GM12878 (cell line): Measurements from ENCODE around the gene HLA-G. TPM values are rescaled to one million over a fixed set of nuclear protein-coding genes. Genes with fewer than 3 reads are reported as not detected.

Experiments
- ATAC-seq: fragments of 200-7000 bp; cut with Tn5 transposase; 3 replicates; pipeline ENCODE4 v1.9.1; 2020; ENCODE audit warnings: mild to moderate bottlenecking, moderate library complexity
- BruUV-seq: library from RNA; stranded (reverse); fragments of 400-500 nt; replicated peaks from 2 replicates; lab custom pipeline; 2021; lab: Mats Ljungman, UMichigan
- CTCF ChIA-PET: fragments of 300-600 bp; sonication (Branson Sonifier 250); formaldehyde crosslinking; extraction: SDS; loops from one replicate; lab custom pipeline; 2021; ENCODE audit warnings: inconsistent platforms; lab: Yijun Ruan, JAX
- POLR2A ChIA-PET: fragments of 350-600 bp; formaldehyde crosslinking; extraction: SDS; loops from one replicate; lab custom pipeline; 2021; ENCODE audit warnings: inconsistent platforms; lab: Charles Lee
- RAD21 ChIA-PET: fragments of 300-600 bp; sonication (Branson Sonifier 250); formaldehyde crosslinking; loops from one replicate; lab custom pipeline; 2023; ENCODE audit warnings: antibody characterized with exemption; ENCODE audit not compliant: unreplicated experiment; lab: Charles Lee
- SMC1A ChIA-PET: fragments of 300-600 bp; sonication (Branson Sonifier 250); formaldehyde crosslinking; loops from one replicate; lab custom pipeline; 2023; ENCODE audit not compliant: unreplicated experiment, uncharacterized antibody; lab: Charles Lee
- DNase-seq: peaks from one replicate; pipeline ENCODE4 v3.0.0-alpha.2; 2011; ENCODE audit warnings: low read depth, low spot score
- FAIRE-seq: peaks from 3 replicates; lab custom pipeline; 2011; peaks lifted over from hg19 to GRCh38; lab: Jason Lieb, UNC
- H2AFZ ChIP-seq: 2 replicates; pipeline ENCODE4 v1.6.0; 2011; ENCODE audit warnings: low read depth, low read length, control low read depth; ENCODE audit not compliant: control insufficient read depth
- H3K27ac ChIP-seq: 2 replicates; pipeline ENCODE4 v1.5.1; 2011; ENCODE audit warnings: control low read depth; ENCODE audit not compliant: control insufficient read depth, insufficient read depth
- H3K27me3 ChIP-seq, 2 experiments: replicated peaks in 1 of 2; 2 replicates each; pipeline versions ENCODE4 v1.6.0 to v1.6.1; 2011; ENCODE audit warnings: low read length in 1 of 2; ENCODE audit not compliant: control insufficient read depth in 2 of 2, insufficient read depth in 2 of 2
- H3K36me3 ChIP-seq, 2 experiments: 2 replicates each; pipeline ENCODE4 v1.5.1; 2011; ENCODE audit warnings: low read length in 1 of 2; ENCODE audit not compliant: control insufficient read depth in 2 of 2, insufficient read depth in 2 of 2
- H3K4me1 ChIP-seq: 2 replicates; pipeline ENCODE4 v1.6.1; 2011; ENCODE audit warnings: mild to moderate bottlenecking, low read length, moderate library complexity, mixed read lengths; ENCODE audit not compliant: control insufficient read depth, insufficient read depth
- H3K4me2 ChIP-seq: 2 replicates; pipeline ENCODE4 v1.6.0; 2011; ENCODE audit warnings: control low read depth; ENCODE audit not compliant: control insufficient read depth, insufficient read depth
- H3K4me3 ChIP-seq: fragments of 200-600 bp; sonication (generic); 2 replicates; pipeline ENCODE4 v1.5.1; 2016
- H3K79me2 ChIP-seq: 2 replicates; pipeline ENCODE4 v1.6.0; 2011; ENCODE audit warnings: low read length; ENCODE audit not compliant: control insufficient read depth, insufficient read depth
- H3K9ac ChIP-seq: 2 replicates; pipeline ENCODE4 v1.8.0; 2011; ENCODE audit warnings: low read length, control low read depth, mixed read lengths; ENCODE audit not compliant: control insufficient read depth, insufficient read depth
- H3K9me3 ChIP-seq: replicated peaks from 3 replicates; pipeline ENCODE4 v1.5.1; 2011; ENCODE audit warnings: mild to moderate bottlenecking, low read length; ENCODE audit not compliant: control insufficient read depth, insufficient read depth
- H4K20me1 ChIP-seq: 2 replicates; pipeline ENCODE4 v1.6.0; 2011; ENCODE audit not compliant: control insufficient read depth, insufficient read depth
- GATAD2B ChIP-seq: fragments of 450-650 bp; conservative IDR thresholded peaks from 2 replicates; pipeline ENCODE4 v1.6.1; 2017; ENCODE audit warnings: low read depth, mild to moderate bottlenecking, moderate library complexity
- KAT2A ChIP-seq: conservative IDR thresholded peaks from 2 replicates; pipeline ENCODE4 v1.6.1; 2011; ENCODE audit warnings: low read depth, low read length; ENCODE audit not compliant: control insufficient read depth
- MLLT1 ChIP-seq: fragments of 450-650 bp; IDR thresholded peaks from 2 replicates; pipeline ENCODE4 v1.6.1; 2016; ENCODE audit warnings: mild to moderate bottlenecking
- ZBTB40 ChIP-seq: fragments of 450-650 bp; IDR thresholded peaks from 2 replicates; pipeline ENCODE4 v1.6.1; 2016; ENCODE audit warnings: mild to moderate bottlenecking, moderate library complexity, borderline replicate concordance
- WGBS: methylation state at CpG from one replicate; pipeline ENCODE4 v1.1.6; 2016; ENCODE audit warnings: low lambda C conversion rate; ENCODE audit not compliant: insufficient replicate concordance, insufficient coverage; ENCODE audit errors: missing lambda C conversion rate; 5-methylcytosine and 5-hydroxymethylcytosine counted together
- in situ Hi-C: fragments of 300-500 bp; cut with MboI; formaldehyde crosslinking; loops from 9 replicates; pipeline ENCODE4 v1.14.3; 2018; ENCODE audit warnings: mixed read lengths
- intact Hi-C: fragments of 100-400 bp; cut with micrococcal nuclease; formaldehyde crosslinking; loops from one replicate; pipeline ENCODE4 v1.14.2; 2022; ENCODE audit not compliant: unreplicated experiment
- polyA plus RNA-seq, 11 experiments: library from polyadenylated mRNA; depleted of rRNA in 4 of 11; unstranded in 6 of 11; stranded (reverse) in 5 of 11; fragments of >200 nt; fragmentation: Nextera tagmentation in 4 of 11; fragmentation: Illumina TruSeq in 1 of 11; extraction: Ambion mirVana in 4 of 11; extraction: Trizol in 1 of 11; gene quantifications; 1 replicate in 1 of 11; 2 replicates in 10 of 11; pipeline versions ENCODE4 v1.2.1 to v1.2.3, GENCODE V29; 2011 to 2016; ENCODE audit warnings: inconsistent platforms in 2 of 11, missing spikeins in 2 of 11, low read depth in 1 of 11
- total RNA-seq, 4 experiments: library from RNA; depleted of rRNA in 3 of 4; stranded (reverse); fragments of >200 nt in 3 of 4; fragmentation: Illumina TruSeq in 1 of 4; extraction: Trizol in 1 of 4; gene quantifications; 2 replicates each; pipeline versions ENCODE4 v1.2.1 to v1.2.3, GENCODE V29; 2013 to 2021

Gene HLA-G
- total and polyA plus RNA-seq, 10 of the 15 experiments (the other 5 are each of a cell fraction or from before 2014, with no cell fraction given) = 0.10 to 2.9 (median 1.3) TPM; not detected in 5

- no peak overlapping the region for H3K27ac ChIP-seq
- no peak overlapping the region for H2AFZ ChIP-seq
- no peak overlapping the region for H3K9ac ChIP-seq
- H3K9me3 ChIP-seq = no peaks in the 10 kb centered on the region
- no peak for DNase-seq
- TF ChIP-seq MLLT1 (no peak), GATAD2B (no peak), KAT2A (no peak), ZBTB40 (no peak)
- TF ChIP-seq, all 136 proteins: peak for 0
- ATAC-seq (no peak), FAIRE-seq (no peak)
- SMC1A ChIA-PET = interaction anchor here (0.6 to 1.3 kb wide), 2 partner anchors 17 to 58 kb away, joined by 3 read pairs; no protein-coding TSS in a partner anchor
- intact Hi-C loops (no loop called here), in situ Hi-C loops (no loop called here)
- Histone ChIP-seq H3K36me3 (no peaks in the 10 kb centered on the region), H3K4me2 (no peak overlapping the region), H3K79me2 (no peaks in the 10 kb centered on the region), H3K27me3 (no peaks in the 10 kb centered on the region; a peak in 1 of 4 replicates), H3K4me1 (no peaks in the 10 kb centered on the region), H3K4me3 (no peak overlapping the region), H4K20me1 (no peaks in the 10 kb centered on the region)
- RAD21 ChIA-PET = interaction anchor here (0.7 kb wide), 1 partner anchor 68 kb away, joined by 3 read pairs; no protein-coding TSS in a partner anchor
- BruUV-seq = no TSS peak
- CTCF ChIA-PET = interaction anchor here (0.6 to 1.3 kb wide), 3 partner anchors 105 to 158 kb away, joined by 3 to 4 read pairs (median 3); no protein-coding TSS in a partner anchor
- POLR2A ChIA-PET = interaction anchor here (1.5 kb wide), 1 partner anchor 9 kb away, joined by 5 read pairs; no protein-coding TSS in a partner anchor
- 60% methylated on average over 3 of the region's 3 CpGs for WGBS
Measured at GRCh38 chr6:29806387-29806786, 21.2 kb upstream of the HLA-G start.
